ENCODE results near the gene LRRC53. TPM values are rescaled to one million over a fixed set of nuclear protein-coding genes. Genes with fewer than 3 reads are reported as not detected.

The LRRC53 gene
- polyA plus RNA-seq, 3 donors = not detected

DNA sequence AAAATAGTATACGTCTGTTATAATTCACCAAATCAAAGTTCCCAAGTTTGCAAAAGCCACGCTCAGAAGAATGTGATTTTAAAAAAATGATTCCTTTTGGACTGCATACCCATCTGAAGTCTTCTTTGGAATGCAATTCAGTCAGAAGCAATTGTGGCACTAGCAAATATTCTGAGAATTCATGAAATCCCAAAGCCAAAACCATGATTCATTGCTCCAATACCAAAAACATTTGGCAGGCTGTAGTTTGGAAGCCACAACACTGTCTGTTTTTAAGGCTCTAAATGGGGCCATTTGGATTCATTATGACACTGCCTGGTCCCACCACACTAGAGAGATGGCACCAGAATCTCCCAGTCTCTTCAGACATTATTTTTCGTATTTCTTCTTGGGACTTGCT lies 21.8 kb upstream of the LRRC53 start:
- intact Hi-C loops (cut with micrococcal nuclease) = no loop called here

DNA sequence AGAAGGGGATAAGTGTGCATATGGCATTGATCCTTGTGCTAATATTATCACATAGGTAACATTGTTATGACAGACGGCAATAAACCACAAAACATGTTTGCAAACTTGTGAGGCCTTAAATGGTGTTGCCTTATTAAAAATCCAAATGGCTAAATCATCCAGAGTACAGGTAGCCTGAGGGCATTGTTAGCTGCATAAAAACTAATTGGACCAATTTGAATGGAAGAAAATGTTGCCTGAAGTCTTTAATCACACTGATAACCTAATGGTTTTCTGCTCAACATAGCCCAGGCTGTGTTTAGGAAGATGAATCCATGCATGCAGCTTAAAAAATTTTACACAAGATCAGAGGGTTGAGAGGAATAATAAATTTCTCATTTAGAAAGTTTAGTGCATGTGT lies 19.4 kb upstream of the LRRC53 start:
- WGBS (ENCODE audit: insufficient coverage) = no CpG with 5 or more reads among the region's 1 CpG
- TF ChIP-seq, protein P1, sequence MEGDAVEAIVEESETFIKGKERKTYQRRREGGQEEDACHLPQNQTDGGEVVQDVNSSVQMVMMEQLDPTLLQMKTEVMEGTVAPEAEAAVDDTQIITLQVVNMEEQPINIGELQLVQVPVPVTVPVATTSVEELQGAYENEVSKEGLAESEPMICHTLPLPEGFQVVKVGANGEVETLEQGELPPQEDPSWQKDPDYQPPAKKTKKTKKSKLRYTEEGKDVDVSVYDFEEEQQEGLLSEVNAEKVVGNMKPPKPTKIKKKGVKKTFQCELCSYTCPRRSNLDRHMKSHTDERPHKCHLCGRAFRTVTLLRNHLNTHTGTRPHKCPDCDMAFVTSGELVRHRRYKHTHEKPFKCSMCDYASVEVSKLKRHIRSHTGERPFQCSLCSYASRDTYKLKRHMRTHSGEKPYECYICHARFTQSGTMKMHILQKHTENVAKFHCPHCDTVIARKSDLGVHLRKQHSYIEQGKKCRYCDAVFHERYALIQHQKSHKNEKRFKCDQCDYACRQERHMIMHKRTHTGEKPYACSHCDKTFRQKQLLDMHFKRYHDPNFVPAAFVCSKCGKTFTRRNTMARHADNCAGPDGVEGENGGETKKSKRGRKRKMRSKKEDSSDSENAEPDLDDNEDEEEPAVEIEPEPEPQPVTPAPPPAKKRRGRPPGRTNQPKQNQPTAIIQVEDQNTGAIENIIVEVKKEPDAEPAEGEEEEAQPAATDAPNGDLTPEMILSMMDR (IDR thresholded peaks at IDR 0.05) = no peak
- intact Hi-C loops (cut with micrococcal nuclease) = no loop called here

More for the DNA sequence above, 21.8 kb upstream of the LRRC53 start:
- H3K4me1 Mint-ChIP-seq = no peaks in the 10 kb centered on the region
- peaks cover 0 to 3% (median 0%) of the 10 kb centered on the region in 7 donors for H3K9me3 Mint-ChIP-seq
- WGBS (ENCODE audit: insufficient coverage) = no CpG with 5 or more reads among the region's 3 CpGs
- no peak overlapping the region for H3K9ac ChIP-seq (ENCODE audit: insufficient read depth, low read length, poor library complexity, severe bottlenecking)
- no peaks in the 10 kb centered on the region for H3K9me3 ChIP-seq (replicated peaks in 1 of 2; ENCODE audit: control insufficient read depth in 1 of 2, insufficient read depth in 1 of 2, low read length in 2 of 2)
- no peak overlapping the region for H3K4me2 ChIP-seq (replicated peaks; ENCODE audit: extremely low read depth, low read length, poor library complexity, severe bottlenecking)
- no peak overlapping the region for H3K27ac Mint-ChIP-seq
- H3K27ac ChIP-seq (ENCODE audit: low read depth in 1 of 2, low read length in 2 of 2) = no peak overlapping the region
- H3K4me3 ChIP-seq (replicated peaks in 1 of 3; ENCODE audit: low read depth in 2 of 3, low read length in 3 of 3) = no peak overlapping the region
- no peaks in the 10 kb centered on the region for H4K20me1 ChIP-seq (ENCODE audit: insufficient read depth, low read length)
- H3K4me3 Mint-ChIP-seq = no peak overlapping the region
- TF ChIP-seq, protein P1 (IDR thresholded peaks at IDR 0.05) = no peak
- H3K4me1 ChIP-seq (ENCODE audit: control insufficient read depth in 1 of 2, insufficient read depth in 2 of 2, low read length in 2 of 2) = no peaks in the 10 kb centered on the region
- H3K79me2 ChIP-seq (ENCODE audit: insufficient read depth, low read length) = no peaks in the 10 kb centered on the region
- H2AFZ ChIP-seq (ENCODE audit: insufficient read depth, low read depth, low read length, poor library complexity, severe bottlenecking) = no peak overlapping the region
- no peaks in the 10 kb centered on the region for H3K27me3 ChIP-seq (ENCODE audit: control insufficient read depth in 2 of 2, insufficient read depth in 2 of 2, low read length in 2 of 2)
- no peak for DNase-seq
- H3K36me3 Mint-ChIP-seq = no peaks in the 10 kb centered on the region
- no peaks in the 10 kb centered on the region for H3K36me3 ChIP-seq (replicated peaks in 1 of 2; ENCODE audit: control insufficient read depth in 1 of 2, insufficient read depth in 2 of 2, low read length in 2 of 2)
- peaks cover 0 to 2% (median 0%) of the 10 kb centered on the region in 3 donors for H3K27me3 Mint-ChIP-seq (ENCODE audit: low read depth in 3 of 3)

More for the DNA sequence above, 19.4 kb upstream of the LRRC53 start:
- no peaks in the 10 kb centered on the region for H4K20me1 ChIP-seq (ENCODE audit: insufficient read depth, low read length)
- Mint-ChIP-seq H3K27ac (no peak overlapping the region), H3K4me1 (no peaks in the 10 kb centered on the region), H3K9me3 (peaks cover 0 to 5% (median 2%) of the 10 kb centered on the region in 7 donors), H3K36me3 (no peaks in the 10 kb centered on the region), H3K4me3 (no peak overlapping the region), H3K27me3 (ENCODE audit: low read depth in 3 of 3) (peaks cover 0 to 2% (median 0%) of the 10 kb centered on the region in 3 donors)
- no peak overlapping the region for H3K4me2 ChIP-seq (replicated peaks; ENCODE audit: extremely low read depth, low read length, poor library complexity, severe bottlenecking)
- no peaks in the 10 kb centered on the region for H3K4me1 ChIP-seq (ENCODE audit: control insufficient read depth in 1 of 2, insufficient read depth in 2 of 2, low read length in 2 of 2)
- H2AFZ ChIP-seq (ENCODE audit: insufficient read depth, low read depth, low read length, poor library complexity, severe bottlenecking) = no peak overlapping the region
- no peak for DNase-seq
- H3K79me2 ChIP-seq (ENCODE audit: insufficient read depth, low read length) = no peaks in the 10 kb centered on the region
- H3K9me3 ChIP-seq (replicated peaks in 1 of 2; ENCODE audit: control insufficient read depth in 1 of 2, insufficient read depth in 1 of 2, low read length in 2 of 2) = peaks cover 0 to 6% of the 10 kb centered on the region in 2 donors
- H3K4me3 ChIP-seq (replicated peaks in 1 of 3; ENCODE audit: low read depth in 2 of 3, low read length in 3 of 3) = no peak overlapping the region
- H3K9ac ChIP-seq (ENCODE audit: insufficient read depth, low read length, poor library complexity, severe bottlenecking) = no peak overlapping the region
- H3K36me3 ChIP-seq (replicated peaks in 1 of 2; ENCODE audit: control insufficient read depth in 1 of 2, insufficient read depth in 2 of 2, low read length in 2 of 2) = no peaks in the 10 kb centered on the region
- H3K27ac ChIP-seq (ENCODE audit: low read depth in 1 of 2, low read length in 2 of 2) = no peak overlapping the region
- H3K27me3 ChIP-seq (ENCODE audit: control insufficient read depth in 2 of 2, insufficient read depth in 2 of 2, low read length in 2 of 2) = no peaks in the 10 kb centered on the region
